H1 (cell line): Measurements from ENCODE around the gene RTL5. TPM values are rescaled to one million over a fixed set of nuclear protein-coding genes. Genes with fewer than 3 reads are reported as not detected.

Source experiments
- CTCF ChIA-PET: fragments of 300-600 bp; sonication (Branson Sonifier 250); formaldehyde crosslinking; loops from one replicate; lab custom pipeline; 2021; ENCODE audit not compliant: partially characterized antibody; lab: Charles Lee
- POLR2A ChIA-PET: fragments of 300-600 bp; sonication (Branson Sonifier 250); formaldehyde crosslinking; loops from one replicate; lab custom pipeline; 2021; ENCODE audit warnings: inconsistent platforms; ENCODE audit not compliant: partially characterized antibody; lab: Charles Lee
- DNase-seq, 2 experiments: peaks; one replicate each; pipeline versions ENCODE4 v3.0.0 to v3.0.0-alpha.2; 2010 to 2022; ENCODE audit warnings: low spot score in 2 of 2, low read depth in 1 of 2, mixed read lengths in 1 of 2
- FAIRE-seq: peaks from 2 replicates; lab custom pipeline; 2011; peaks lifted over from hg19 to GRCh38; lab: Jason Lieb, UNC
- H2AFZ ChIP-seq: 2 replicates; pipeline ENCODE4 v1.8.1; 2012; ENCODE audit warnings: low read length, inconsistent platforms
- H2AK5ac ChIP-seq: 2 replicates; pipeline ENCODE4 v1.6.1; 2013; ENCODE audit warnings: low read depth, low read length
- H2BK120ac ChIP-seq: replicated peaks from 2 replicates; pipeline ENCODE3; 2013; ENCODE audit warnings: low read depth, low read length, inconsistent platforms
- H2BK12ac ChIP-seq: 2 replicates; pipeline ENCODE4 v1.6.1; 2013; ENCODE audit warnings: low read depth, low read length
- H2BK15ac ChIP-seq: 2 replicates; pipeline ENCODE4 v1.6.1; 2013; ENCODE audit warnings: low read length
- H2BK20ac ChIP-seq: 2 replicates; pipeline ENCODE4 v1.6.1; 2013; ENCODE audit warnings: low read length
- H2BK5ac ChIP-seq: 2 replicates; pipeline ENCODE4 v1.6.1; 2013; ENCODE audit warnings: low read depth, low read length
- H3K14ac ChIP-seq: 2 replicates; pipeline ENCODE4 v1.6.1; 2013; ENCODE audit warnings: inconsistent platforms; ENCODE audit not compliant: insufficient read length
- H3K18ac ChIP-seq: 2 replicates; pipeline ENCODE4 v1.6.1; 2013; ENCODE audit warnings: low read length; ENCODE audit errors: extremely low read depth
- H3K23ac ChIP-seq: 2 replicates; pipeline ENCODE4 v1.6.1; 2013; ENCODE audit warnings: inconsistent platforms; ENCODE audit not compliant: insufficient read length
- H3K23me2 ChIP-seq: 2 replicates; pipeline ENCODE4 v1.6.1; 2013; ENCODE audit warnings: low read depth, low read length
- H3K27ac ChIP-seq: 2 replicates; pipeline ENCODE4 v1.6.1; 2011; ENCODE audit warnings: low read depth, low read length, inconsistent platforms
- H3K27me3 ChIP-seq, 4 experiments: replicated peaks in 1 of 4; 1 replicate in 1 of 4; 2 replicates in 3 of 4; pipeline versions ENCODE4 v1.6.1 to v1.8.1; 2011 to 2013; ENCODE audit warnings: low read length in 3 of 4, mild to moderate bottlenecking in 3 of 4, inconsistent platforms in 2 of 4, mixed read lengths in 2 of 4, moderate library complexity in 1 of 4; ENCODE audit not compliant: control insufficient read depth in 3 of 4, insufficient read depth in 3 of 4; ENCODE audit errors: extremely low read depth in 1 of 4
- H3K36me3 ChIP-seq, 4 experiments: 2 replicates each; pipeline versions ENCODE4 v1.6.1 to v1.8.1; 2011 to 2013; ENCODE audit warnings: mild to moderate bottlenecking in 4 of 4, low read length in 3 of 4, moderate library complexity in 2 of 4, control low read depth in 1 of 4, inconsistent platforms in 1 of 4; ENCODE audit not compliant: insufficient read depth in 4 of 4, control insufficient read depth in 2 of 4
- H3K4ac ChIP-seq: replicated peaks from 2 replicates; pipeline ENCODE3; 2013; ENCODE audit warnings: low read length, low read depth, mixed read lengths, inconsistent platforms; ENCODE audit not compliant: insufficient read length
- H3K4me1 ChIP-seq, 4 experiments: replicated peaks in 1 of 4; 1 replicate in 1 of 4; 2 replicates in 3 of 4; pipeline versions ENCODE4 v1.6.1 to v1.8.1; 2011 to 2013; ENCODE audit warnings: low read length in 3 of 4, inconsistent platforms in 2 of 4, mixed read lengths in 1 of 4; ENCODE audit not compliant: insufficient read depth in 4 of 4, control insufficient read depth in 3 of 4
- H3K4me2 ChIP-seq, 2 experiments: 2 replicates each; pipeline versions ENCODE4 v1.6.1 to v1.8.1; 2011 to 2013; ENCODE audit warnings: low read depth in 2 of 2, low read length in 2 of 2, control low read depth in 1 of 2, inconsistent platforms in 1 of 2, mild to moderate bottlenecking in 1 of 2; ENCODE audit not compliant: insufficient read depth in 1 of 2
- H3K4me3 ChIP-seq, 4 experiments: fragments of 200-600, 300-600 bp in 1 of 4; sonication (generic), shearing (Covaris generic), sonication (Bioruptor Twin) in 1 of 4; 2 replicates each; pipeline versions ENCODE4 v1.5.1 to v1.8.1; 2011 to 2016; ENCODE audit warnings: low read length in 4 of 4, low read depth in 3 of 4, control low read depth in 2 of 4, inconsistent platforms in 2 of 4, mild to moderate bottlenecking in 2 of 4, mixed read lengths in 1 of 4, moderate library complexity in 1 of 4; ENCODE audit not compliant: insufficient read depth in 2 of 4; ENCODE audit errors: extremely low read depth in 1 of 4
- H3K56ac ChIP-seq: replicated peaks from 2 replicates; pipeline ENCODE3; 2013; ENCODE audit warnings: low read depth, mild to moderate bottlenecking, mixed read lengths, low read length, inconsistent platforms; ENCODE audit not compliant: insufficient read length
- H3K79me1 ChIP-seq: 2 replicates; pipeline ENCODE4 v1.6.1; 2013; ENCODE audit warnings: low read depth, low read length, control low read depth
- H3K79me2 ChIP-seq, 2 experiments: 2 replicates each; pipeline versions ENCODE4 v1.6.1 to v1.8.1; 2012 to 2013; ENCODE audit warnings: low read length in 2 of 2, mild to moderate bottlenecking in 2 of 2, inconsistent platforms in 1 of 2; ENCODE audit not compliant: insufficient read depth in 2 of 2, control insufficient read depth in 1 of 2
- H3K9ac ChIP-seq, 4 experiments: replicated peaks in 1 of 4; 1 replicate in 1 of 4; 2 replicates in 3 of 4; pipeline versions ENCODE4 v1.6.1 to v1.8.1; 2011 to 2013; ENCODE audit warnings: low read depth in 3 of 4, low read length in 3 of 4, control low read depth in 2 of 4, mild to moderate bottlenecking in 2 of 4, moderate library complexity in 2 of 4, inconsistent platforms in 1 of 4; ENCODE audit errors: extremely low read depth in 1 of 4
- H3K9me3 ChIP-seq, 2 experiments: 2 replicates each; pipeline versions ENCODE4 v1.6.1 to v1.8.1; 2012 to 2013; ENCODE audit warnings: mild to moderate bottlenecking in 2 of 2, moderate library complexity in 2 of 2, control low read depth in 1 of 2, inconsistent platforms in 1 of 2, low read depth in 1 of 2, low read length in 1 of 2, mixed read lengths in 1 of 2; ENCODE audit not compliant: insufficient read depth in 2 of 2
- H4K20me1 ChIP-seq, 2 experiments: replicated peaks in 1 of 2; 2 replicates each; pipeline versions ENCODE3 to v1.8.1; 2011 to 2013; ENCODE audit warnings: inconsistent platforms in 2 of 2, low read length in 2 of 2, mild to moderate bottlenecking in 1 of 2; ENCODE audit not compliant: insufficient read depth in 2 of 2, control insufficient read depth in 1 of 2
- H4K5ac ChIP-seq: 2 replicates; pipeline ENCODE4 v1.6.1; 2013; ENCODE audit warnings: low read length, low read depth, mixed read lengths, inconsistent platforms; ENCODE audit not compliant: insufficient read length
- H4K8ac ChIP-seq: 2 replicates; pipeline ENCODE4 v1.8.0; 2013; ENCODE audit warnings: mild to moderate bottlenecking, moderate library complexity, low read length, inconsistent platforms; ENCODE audit not compliant: insufficient read depth; ENCODE audit errors: extremely low read depth
- H4K91ac ChIP-seq: replicated peaks from 2 replicates; pipeline ENCODE3; 2013; ENCODE audit warnings: low read length, mixed read lengths, inconsistent platforms; ENCODE audit not compliant: insufficient read length
- CBX5 ChIP-seq: fragments of 300-800, 300-1000 bp; sonication (generic); IDR thresholded peaks from 2 replicates; pipeline ENCODE4 v1.7.1; 2016; ENCODE audit warnings: antibody characterized with exemption, low read length, low read depth
- CBX8 ChIP-seq: fragments of 300-800, 300-1000 bp; sonication (generic); IDR thresholded peaks from 2 replicates; pipeline ENCODE4 v1.7.1; 2016; ENCODE audit warnings: low read depth, low read length, borderline replicate concordance
- CREB1 ChIP-seq: IDR thresholded peaks from 2 replicates; pipeline ENCODE4 v1.6.1; 2012; ENCODE audit warnings: inconsistent platforms
- CTBP2 ChIP-seq: IDR thresholded peaks from 2 replicates; pipeline ENCODE4 v1.7.0; 2011; ENCODE audit warnings: borderline replicate concordance, mild to moderate bottlenecking, moderate library complexity, mixed read lengths, low read length; ENCODE audit not compliant: insufficient read depth, insufficient read length
- EP300 ChIP-seq, 2 experiments: IDR thresholded peaks; 1 replicate in 1 of 2; 2 replicates in 1 of 2; pipeline ENCODE4 v1.6.1; 2011 to 2012; ENCODE audit warnings: low read depth in 2 of 2, low read length in 2 of 2, mild to moderate bottlenecking in 2 of 2, borderline replicate concordance in 1 of 2, inconsistent platforms in 1 of 2, moderate library complexity in 1 of 2
- MAFK ChIP-seq: IDR thresholded peaks from 2 replicates; pipeline ENCODE4 v1.6.1; 2012; ENCODE audit warnings: low read depth, mild to moderate bottlenecking, improper control_type of control experiment, low read length
- SIRT6 ChIP-seq: IDR thresholded peaks from one replicate; pipeline ENCODE4 v1.7.1; 2012; ENCODE audit warnings: low read length, inconsistent platforms
- SRF ChIP-seq: IDR thresholded peaks from 2 replicates; pipeline ENCODE4 v1.6.1; 2011; ENCODE audit warnings: mild to moderate bottlenecking, low read depth, low read length, moderate library complexity
- TAF1 ChIP-seq: IDR thresholded peaks from 2 replicates; pipeline ENCODE4 v1.6.1; 2011; ENCODE audit warnings: mild to moderate bottlenecking, low read depth, low read length
- TAF7 ChIP-seq: optimal IDR thresholded peaks from 2 replicates; pipeline ENCODE3; 2011; ENCODE audit warnings: low read depth, mild to moderate bottlenecking, inconsistent platforms, low read length, moderate library complexity, borderline replicate concordance
- WGBS, 2 experiments: shearing (Covaris generic) in 1 of 2; methylation state at CpG; one replicate each; pipeline versions ENCODE4 v1.1.6 to v1.1.7; 2013 to 2015; ENCODE audit warnings: low lambda C conversion rate in 2 of 2, mixed read lengths in 2 of 2, inconsistent platforms in 1 of 2, low coverage in 1 of 2, missing lambda C conversion rate in 1 of 2; ENCODE audit not compliant: insufficient replicate concordance in 2 of 2, insufficient coverage in 1 of 2, insufficient read length in 1 of 2; ENCODE audit errors: extremely low coverage in 1 of 2, missing lambda C conversion rate in 1 of 2; 5-methylcytosine and 5-hydroxymethylcytosine counted together
- polyA plus RNA-seq, 7 experiments: library from polyadenylated mRNA; depleted of rRNA in 3 of 7; stranded (reverse) in 5 of 7; unstranded in 2 of 7; fragments of >200 nt in 5 of 7; fragments of 200-250 nt in 2 of 7; gene quantifications; 1 replicate in 5 of 7; 2 replicates in 1 of 7; 4 replicates in 1 of 7; pipeline versions ENCODE4 v1.2.1 to v1.2.3, GENCODE V29; 2011 to 2013; ENCODE audit warnings: missing spikeins in 2 of 7, mixed read lengths in 2 of 7
- total RNA-seq: library from RNA; stranded (reverse); fragmentation: NEBNext Ultra II Directional; extraction: Animal tissue kit (Norgen Biotek cat#: 25700); gene quantifications from 2 replicates; pipeline ENCODE4 v1.2.1, GENCODE V29; 2021

The RTL5 gene
- total and polyA plus RNA-seq, 2 of the 8 experiments (the other 6 are each of a cell fraction or from before 2014, with no cell fraction given), result 0.57 to 1.9 TPM

DNA sequence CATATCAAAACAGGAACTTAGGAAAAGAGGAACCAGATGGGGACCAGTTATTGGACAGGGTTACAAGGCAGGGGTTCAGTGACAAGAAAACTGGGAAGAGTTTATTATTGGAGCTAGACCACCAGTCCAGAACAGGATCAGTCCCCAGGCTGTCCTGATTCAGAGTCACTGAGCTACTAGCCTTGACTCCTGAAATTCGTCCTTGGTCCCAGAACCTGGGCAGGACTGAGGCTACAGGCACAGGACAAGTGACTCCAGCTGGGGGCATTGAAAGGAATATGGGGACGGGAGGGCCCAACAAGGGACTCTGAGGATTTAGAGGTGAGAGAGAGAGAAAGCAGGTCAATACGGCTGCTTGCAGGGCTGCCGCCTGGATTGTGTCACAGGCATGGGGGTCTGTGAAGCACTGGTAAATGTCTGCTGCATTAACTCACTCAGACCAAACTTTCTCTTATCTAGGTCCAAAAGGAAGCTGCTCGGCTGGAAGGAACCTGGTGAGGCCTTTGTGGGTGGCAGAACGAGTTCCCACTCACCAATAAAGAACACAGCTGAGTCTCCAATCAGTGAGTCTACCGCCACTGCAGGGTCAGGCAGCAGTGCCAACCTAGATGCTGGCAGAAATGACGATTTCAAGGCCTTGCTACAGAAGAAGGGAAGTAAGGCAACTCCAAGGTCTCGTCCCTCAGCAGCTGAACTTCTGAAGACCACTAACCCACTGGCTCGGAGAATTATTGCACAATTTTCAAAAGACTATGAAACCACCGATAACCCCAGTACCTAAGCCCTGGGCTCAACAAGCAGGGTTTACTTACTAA is 11.3 kb upstream of the RTL5 start:
- Histone ChIP-seq H3K4me2 (no peak overlapping the region), H3K18ac (no peak overlapping the region), H3K4me3 (no peak overlapping the region), H3K9me3 (no peaks in the 10 kb centered on the region), H3K14ac (no peak overlapping the region), H4K5ac (no peak overlapping the region), H3K79me2 (no peaks in the 10 kb centered on the region), H3K23ac (no peak overlapping the region), H3K36me3 (peaks cover 0 to 4% (median 2%) of the 10 kb centered on the region in 4 experiments; a peak in 2 of 8 replicates), H2BK120ac (no peak overlapping the region), H3K9ac (no peak overlapping the region), H4K8ac (no peak overlapping the region), H3K4ac (no peak overlapping the region), H3K79me1 (no peaks in the 10 kb centered on the region), H2BK12ac (no peak overlapping the region), H2BK20ac (no peak overlapping the region), H3K23me2 (no peaks in the 10 kb centered on the region; the same call in 1 of the 2 replicates), H2BK15ac (no peak overlapping the region), H2AFZ (no peak overlapping the region), H4K91ac (no peak overlapping the region), H3K56ac (no peak overlapping the region), H3K27ac (no peak overlapping the region), H4K20me1 (peaks cover 0 to 3% of the 10 kb centered on the region in 2 experiments), H2AK5ac (no peak overlapping the region), H2BK5ac (no peak overlapping the region), H3K27me3 (no peaks in the 10 kb centered on the region), H3K4me1 (no peaks in the 10 kb centered on the region)
- no peak for TF ChIP-seq CREB1
- no peak for TF ChIP-seq CBX8
- no peak for TF ChIP-seq CBX5
- no peak for TF ChIP-seq CTBP2
- no peak for TF ChIP-seq TAF7
- TF ChIP-seq SIRT6, result no peak
- TF ChIP-seq EP300 (IDR thresholded peaks at IDR 0.05; ENCODE audit: borderline replicate concordance in 1 of 2, low read depth in 2 of 2, low read length in 2 of 2), result no peak
- TF ChIP-seq MAFK, result no peak
- TF ChIP-seq SRF, result no peak
- no peak for TF ChIP-seq TAF1
- ChIA-PET POLR2A (no interaction called here), CTCF (interaction anchor here (0.6 to 0.7 kb wide), 2 partner anchors 10 to 12 kb away, joined by 3 read pairs; no protein-coding TSS in a partner anchor)
- 86% methylated on average over 6 of the region's 11 CpGs; no CpG with 5 or more reads in 1 of the 2 experiments for WGBS, 2 experiments
- no peak for DNase-seq
- FAIRE-seq, result no peak
